BJ (cell line): ENCODE measurements around the gene PCNA. TPM values are rescaled to one million over a fixed set of nuclear protein-coding genes. Genes with fewer than 3 reads are reported as not detected.

Source experiments
- CTCF ChIA-PET: fragments of 350-600 bp; formaldehyde crosslinking; extraction: SDS; loops from one replicate; lab custom pipeline; 2021; ENCODE audit warnings: antibody characterized with exemption, inconsistent platforms; lab: Yijun Ruan, JAX
- POLR2A ChIA-PET: fragments of 300-600 bp; sonication (Branson Sonifier 250); formaldehyde crosslinking; extraction: SDS; loops from one replicate; lab custom pipeline; 2021; ENCODE audit warnings: antibody characterized with exemption; lab: Charles Lee
- DNase-seq: peaks from one replicate; pipeline ENCODE4 v3.0.0-alpha.2; 2011; ENCODE audit warnings: low read depth
- H3K27me3 ChIP-seq: 2 replicates; pipeline ENCODE4 v1.6.0; 2011; ENCODE audit warnings: low read length; ENCODE audit not compliant: control insufficient read depth, insufficient read depth
- H3K36me3 ChIP-seq: 2 replicates; pipeline ENCODE4 v1.5.1; 2011; ENCODE audit warnings: low read length; ENCODE audit not compliant: control insufficient read depth, insufficient read depth
- H3K4me3 ChIP-seq: 2 replicates; pipeline ENCODE4 v1.5.1; 2011; ENCODE audit warnings: low read depth, mild to moderate bottlenecking, control low read depth, low read length
- CTCF ChIP-seq: IDR thresholded peaks from 2 replicates; pipeline ENCODE4 v1.5.1; 2011; ENCODE audit warnings: low read depth, mild to moderate bottlenecking, control low read depth, inconsistent platforms, low read length, moderate library complexity; ENCODE audit not compliant: insufficient read depth
- polyA plus RNA-seq: library from polyadenylated mRNA; depleted of rRNA; stranded (reverse); fragments of >200 nt; gene quantifications from 2 replicates; pipeline ENCODE4 v1.2.3, GENCODE V29; 2011

PCNA gene
- polyA plus RNA-seq, 1 experiment = 78.2 TPM

GRCh38 chr20:5096463-5096862 lies 23.3 kb downstream of the PCNA start:
- CTCF ChIA-PET = interaction anchor here (0.6 to 1.3 kb wide), 2 partner anchors 39 to 140 kb away, joined by 3 read pairs; no protein-coding TSS in a partner anchor
- no peak for DNase-seq
- Histone ChIP-seq H3K4me3 (no peak overlapping the region), H3K36me3 (peaks cover 2% of the 10 kb centered on the region; the same call in 1 of the 2 replicates), H3K27me3 (no peaks in the 10 kb centered on the region)
- POLR2A ChIA-PET = interaction anchor here (0.5 kb wide), 1 partner anchor 19 kb away, joined by 3 read pairs; no protein-coding TSS in a partner anchor
- no peak for TF ChIP-seq CTCF

DNA sequence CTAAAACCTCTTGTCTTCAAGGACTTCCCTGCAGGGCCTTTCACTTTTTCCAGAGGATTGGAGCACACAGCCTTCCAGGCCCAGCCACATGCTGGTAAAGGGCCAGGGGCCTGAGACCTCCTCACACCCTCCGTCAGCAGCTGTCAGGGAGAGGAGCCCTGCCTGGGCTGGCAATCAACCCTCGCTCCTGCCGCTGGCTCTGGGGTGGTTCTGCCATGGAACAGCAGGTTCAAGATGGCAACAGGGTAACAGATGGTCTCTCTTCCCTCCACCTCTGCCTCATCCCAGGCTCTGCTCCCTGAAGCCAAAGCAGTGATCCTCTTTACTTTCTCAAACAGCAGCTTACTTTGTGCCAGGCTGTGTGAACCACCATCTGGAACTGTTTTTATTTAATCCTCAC lies 23.8 kb downstream of the PCNA start:
- CTCF ChIA-PET = interaction anchor here (1.3 kb wide), 1 partner anchor 139 kb away, joined by 3 read pairs; no protein-coding TSS in a partner anchor
- DNase-seq = no peak

DNA sequence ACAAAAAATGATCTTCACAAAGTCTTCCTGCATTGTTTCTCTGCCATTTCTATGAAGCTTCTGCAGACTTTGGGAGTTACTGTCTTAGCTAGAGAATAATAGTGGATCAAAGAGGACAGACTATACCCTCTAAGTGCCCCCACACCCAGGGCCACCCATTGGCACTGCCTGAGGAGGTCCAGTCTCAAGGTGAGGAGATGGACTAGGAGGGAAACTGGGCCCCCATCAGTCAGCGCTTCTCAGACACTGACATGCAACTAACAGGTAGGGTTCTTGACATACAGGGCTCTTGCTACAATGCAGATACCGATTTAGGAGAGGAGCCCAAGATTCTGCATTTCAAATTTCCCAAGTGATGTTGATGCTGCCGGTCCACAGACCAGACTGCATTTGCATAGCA lies 24.3 kb downstream of the PCNA start:
- H3K4me3 ChIP-seq = no peak overlapping the region
- POLR2A ChIA-PET = no interaction called here

More for the DNA sequence above, 23.8 kb downstream of the PCNA start:
- peaks cover 2% of the 10 kb centered on the region; the same call in 1 of the 2 replicates for H3K36me3 ChIP-seq
- POLR2A ChIA-PET = interaction anchor here (0.5 kb wide), 1 partner anchor 20 kb away, joined by 3 read pairs; no protein-coding TSS in a partner anchor
- H3K27me3 ChIP-seq = no peaks in the 10 kb centered on the region
- TF ChIP-seq CTCF = no peak
- no peak overlapping the region for H3K4me3 ChIP-seq

GRCh38 chr20:5092765-5093339 lies 26.9 kb downstream of the PCNA start:
- H3K4me3 ChIP-seq = no peak overlapping the region
- no peak for TF ChIP-seq CTCF
- peaks cover 1% of the 10 kb centered on the region; the same call in 1 of the 2 replicates for H3K36me3 ChIP-seq
- ChIA-PET CTCF (interaction anchor here (1.2 kb wide), 1 partner anchor 8 kb away, joined by 5 read pairs; no protein-coding TSS in a partner anchor), POLR2A (no interaction called here)
- no peak for DNase-seq
- H3K27me3 ChIP-seq = no peaks in the 10 kb centered on the region

More for the DNA sequence above, 24.3 kb downstream of the PCNA start:
- no peak for DNase-seq
- Histone ChIP-seq H3K36me3 (peaks cover 2% of the 10 kb centered on the region; the same call in 1 of the 2 replicates), H3K27me3 (no peaks in the 10 kb centered on the region)
- CTCF ChIA-PET = no interaction called here
- TF ChIP-seq CTCF = no peak

DNA sequence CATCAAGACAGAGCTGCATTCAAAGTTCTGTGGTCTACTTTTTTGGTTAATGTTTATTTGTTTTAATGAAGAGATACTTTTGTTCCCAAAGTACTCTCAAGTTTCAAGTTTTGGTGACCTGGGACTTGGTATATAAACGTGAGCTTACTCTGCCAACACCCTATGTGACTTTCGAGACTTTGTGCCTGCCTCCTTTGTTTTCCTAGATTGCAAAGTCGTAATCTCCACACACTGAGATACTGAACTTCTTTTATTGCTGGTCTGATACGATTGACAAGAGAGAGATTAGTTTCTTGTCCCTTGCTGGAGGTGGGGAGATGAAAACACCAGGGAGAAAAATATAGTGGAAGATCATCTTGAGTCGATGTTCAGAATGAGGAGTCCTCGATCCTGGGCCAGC lies 27.9 kb downstream of the PCNA start:
- ChIA-PET CTCF (interaction anchor here (1.1 to 1.2 kb wide), 2 partner anchors 9 to 351 kb away, joined by 3 to 5 read pairs; no protein-coding TSS in a partner anchor), POLR2A (no interaction called here)
- Histone ChIP-seq H3K4me3 (no peak overlapping the region), H3K36me3 (peaks cover 1% of the 10 kb centered on the region; the same call in 1 of the 2 replicates), H3K27me3 (no peaks in the 10 kb centered on the region)
- DNase-seq = no peak
- TF ChIP-seq CTCF = no peak
